Measurements from ENCODE around the gene PHTF2. TPM values are rescaled to one million over a fixed set of nuclear protein-coding genes. Genes with fewer than 3 reads are reported as not detected.

PHTF2 gene
- total RNA-seq, 1 experiment from 2014 or later, result 20.3 TPM

DNA sequence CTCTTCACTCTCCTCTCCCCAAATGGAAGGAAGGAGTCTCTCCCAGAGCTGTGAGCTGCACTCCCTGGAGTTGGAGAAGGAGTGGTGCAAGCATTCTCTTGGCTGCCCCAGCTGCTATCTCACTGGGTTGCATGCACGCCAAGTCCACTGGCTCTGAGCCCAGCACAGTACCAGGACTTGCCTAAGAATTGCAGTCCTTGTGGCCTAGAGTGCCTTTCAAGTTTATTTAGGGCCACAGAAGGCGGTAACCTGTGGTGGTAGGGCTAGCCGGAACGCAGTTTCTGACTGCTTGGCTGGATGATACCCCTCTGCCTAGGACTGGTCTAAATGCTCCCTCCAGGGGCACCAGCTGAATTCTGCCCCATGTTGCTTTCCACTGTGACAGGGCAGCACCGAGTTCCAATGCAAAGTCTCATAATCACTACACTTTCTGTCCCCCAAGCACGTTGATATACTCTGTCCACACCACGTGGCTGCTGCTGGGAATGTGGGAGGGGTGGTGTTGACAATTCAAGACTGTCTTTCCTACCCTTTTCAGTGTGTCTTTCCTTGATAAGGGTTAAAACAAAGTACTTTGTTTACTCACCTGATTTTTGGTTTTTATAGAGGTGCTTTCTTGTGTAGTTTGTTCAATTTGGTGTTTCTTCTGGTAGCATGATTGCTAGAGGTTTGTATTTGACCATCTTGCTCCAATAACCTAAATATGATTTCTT is 57.0 kb downstream of the PHTF2 start:
- H3K27ac Mint-ChIP-seq (ENCODE audit: unreplicated experiment), result no peak overlapping the region
- no peak for DNase-seq
- CTCF ChIA-PET, result no interaction called here

DNA sequence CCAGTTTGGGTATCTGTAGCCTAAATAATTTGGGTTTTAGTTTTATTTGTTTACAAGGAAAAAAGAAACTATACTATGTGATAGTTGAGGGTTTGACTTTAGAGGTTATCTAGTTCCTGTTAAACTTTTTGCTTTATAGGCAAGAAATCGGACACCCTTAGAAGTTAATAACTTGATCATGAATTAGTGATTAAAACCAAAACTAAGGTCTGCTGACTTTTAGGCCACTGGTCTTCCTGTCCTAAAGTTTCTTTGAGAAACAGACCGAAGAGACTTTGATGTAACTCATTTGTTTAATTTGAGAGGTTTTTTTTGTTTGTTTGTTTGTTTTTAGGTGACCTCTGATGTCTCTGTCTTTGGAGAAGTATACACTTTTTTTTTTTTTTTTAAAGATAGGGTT is 59.7 kb downstream of the PHTF2 start:
- no TSS peak for BruUV-seq (replicated peaks)
- Mint-ChIP-seq H3K27ac (ENCODE audit: unreplicated experiment) (no peak overlapping the region), H3K4me1 (ENCODE audit: low read depth, unreplicated experiment) (peaks cover 6% of the 10 kb centered on the region), H3K4me3 (ENCODE audit: low read depth, unreplicated experiment) (no peak overlapping the region), H3K27me3 (ENCODE audit: unreplicated experiment) (no peaks in the 10 kb centered on the region), H3K9me3 (ENCODE audit: low read depth, unreplicated experiment) (no peaks in the 10 kb centered on the region), H3K36me3 (ENCODE audit: insufficient read depth, unreplicated experiment) (no peaks in the 10 kb centered on the region)
- intact Hi-C loops (cut with micrococcal nuclease; ENCODE audit: unreplicated experiment), result no loop called here
- TF ChIP-seq, protein P1, sequence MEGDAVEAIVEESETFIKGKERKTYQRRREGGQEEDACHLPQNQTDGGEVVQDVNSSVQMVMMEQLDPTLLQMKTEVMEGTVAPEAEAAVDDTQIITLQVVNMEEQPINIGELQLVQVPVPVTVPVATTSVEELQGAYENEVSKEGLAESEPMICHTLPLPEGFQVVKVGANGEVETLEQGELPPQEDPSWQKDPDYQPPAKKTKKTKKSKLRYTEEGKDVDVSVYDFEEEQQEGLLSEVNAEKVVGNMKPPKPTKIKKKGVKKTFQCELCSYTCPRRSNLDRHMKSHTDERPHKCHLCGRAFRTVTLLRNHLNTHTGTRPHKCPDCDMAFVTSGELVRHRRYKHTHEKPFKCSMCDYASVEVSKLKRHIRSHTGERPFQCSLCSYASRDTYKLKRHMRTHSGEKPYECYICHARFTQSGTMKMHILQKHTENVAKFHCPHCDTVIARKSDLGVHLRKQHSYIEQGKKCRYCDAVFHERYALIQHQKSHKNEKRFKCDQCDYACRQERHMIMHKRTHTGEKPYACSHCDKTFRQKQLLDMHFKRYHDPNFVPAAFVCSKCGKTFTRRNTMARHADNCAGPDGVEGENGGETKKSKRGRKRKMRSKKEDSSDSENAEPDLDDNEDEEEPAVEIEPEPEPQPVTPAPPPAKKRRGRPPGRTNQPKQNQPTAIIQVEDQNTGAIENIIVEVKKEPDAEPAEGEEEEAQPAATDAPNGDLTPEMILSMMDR (IDR thresholded peaks at IDR 0.05; ENCODE audit: unreplicated experiment), result no peak
- CTCF ChIA-PET, result no interaction called here
- DNase-seq, result no peak

More for the DNA sequence above, 57.0 kb downstream of the PHTF2 start:
- H3K27me3 Mint-ChIP-seq (ENCODE audit: unreplicated experiment), result no peaks in the 10 kb centered on the region
- no peaks in the 10 kb centered on the region for H3K9me3 Mint-ChIP-seq (ENCODE audit: low read depth, unreplicated experiment)
- no peaks in the 10 kb centered on the region for H3K4me1 Mint-ChIP-seq (ENCODE audit: low read depth, unreplicated experiment)
- H3K4me3 Mint-ChIP-seq (ENCODE audit: low read depth, unreplicated experiment), result no peak overlapping the region
- intact Hi-C loops (cut with micrococcal nuclease; ENCODE audit: unreplicated experiment), result no loop called here
- BruUV-seq (replicated peaks), result no TSS peak
- no peaks in the 10 kb centered on the region for H3K36me3 Mint-ChIP-seq (ENCODE audit: insufficient read depth, unreplicated experiment)
- TF ChIP-seq, protein P1 (IDR thresholded peaks at IDR 0.05; ENCODE audit: unreplicated experiment), result no peak

DNA sequence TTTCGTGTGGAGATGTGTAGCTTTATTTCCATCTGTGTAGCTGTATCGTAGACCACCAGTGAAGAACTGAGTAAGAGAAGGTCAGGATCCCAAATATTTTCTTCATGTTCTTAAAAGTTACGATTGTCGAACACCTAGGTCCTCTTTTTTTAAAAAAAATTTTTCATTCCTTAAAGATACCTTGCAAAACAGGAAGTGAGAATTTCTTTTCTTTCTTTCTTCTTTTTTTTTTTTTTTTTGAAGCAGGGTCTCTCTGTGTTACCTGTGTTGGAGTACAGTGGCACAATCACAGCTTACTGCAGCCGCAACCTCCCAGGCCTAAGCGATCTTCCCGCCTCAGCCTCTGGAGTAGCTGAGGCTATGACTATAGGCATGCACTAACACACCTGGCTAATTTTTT is 60.8 kb downstream of the PHTF2 start:
- H3K27ac Mint-ChIP-seq (ENCODE audit: unreplicated experiment), result no peak overlapping the region
- DNase-seq, result no peak
- H3K9me3 Mint-ChIP-seq (ENCODE audit: low read depth, unreplicated experiment), result no peaks in the 10 kb centered on the region
- peaks cover 11% of the 10 kb centered on the region for H3K4me1 Mint-ChIP-seq (ENCODE audit: low read depth, unreplicated experiment)
- no peak overlapping the region for H3K4me3 Mint-ChIP-seq (ENCODE audit: low read depth, unreplicated experiment)
- no peaks in the 10 kb centered on the region for H3K36me3 Mint-ChIP-seq (ENCODE audit: insufficient read depth, unreplicated experiment)
- BruUV-seq (replicated peaks), result no TSS peak
- intact Hi-C loops (cut with micrococcal nuclease; ENCODE audit: unreplicated experiment), result no loop called here
- TF ChIP-seq, protein P1 (IDR thresholded peaks at IDR 0.05; ENCODE audit: unreplicated experiment), result no peak
- CTCF ChIA-PET, result no interaction called here
- H3K27me3 Mint-ChIP-seq (ENCODE audit: unreplicated experiment), result no peaks in the 10 kb centered on the region

DNA sequence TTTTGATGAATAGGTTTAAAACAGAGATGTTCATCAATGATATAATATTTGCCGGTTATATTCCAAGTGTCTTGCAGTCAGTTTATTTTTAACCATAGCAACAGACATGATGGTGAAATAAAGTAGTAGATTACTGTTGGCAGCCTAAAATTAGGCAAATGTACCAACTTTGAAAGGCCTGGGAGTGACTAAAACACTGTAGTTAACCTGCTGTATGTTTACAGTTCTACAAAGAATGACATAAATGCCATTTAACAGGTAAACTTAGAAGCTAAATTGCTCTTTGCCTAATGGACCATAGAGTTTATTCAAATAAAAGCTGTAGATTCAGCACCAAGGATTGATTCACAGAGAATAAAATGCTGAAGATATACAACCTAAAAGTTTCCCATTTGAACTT is 64.1 kb downstream of the PHTF2 start:
- no peaks in the 10 kb centered on the region for H3K27me3 Mint-ChIP-seq (ENCODE audit: unreplicated experiment)
- H3K4me3 Mint-ChIP-seq (ENCODE audit: low read depth, unreplicated experiment), result no peak overlapping the region
- intact Hi-C loops (cut with micrococcal nuclease; ENCODE audit: unreplicated experiment), result no loop called here
- CTCF ChIA-PET, result no interaction called here
- no peaks in the 10 kb centered on the region for H3K9me3 Mint-ChIP-seq (ENCODE audit: low read depth, unreplicated experiment)
- no peak for DNase-seq
- TF ChIP-seq, protein P1 (IDR thresholded peaks at IDR 0.05; ENCODE audit: unreplicated experiment), result no peak
- H3K4me1 Mint-ChIP-seq (ENCODE audit: low read depth, unreplicated experiment), result peaks cover 25% of the 10 kb centered on the region
- no peaks in the 10 kb centered on the region for H3K36me3 Mint-ChIP-seq (ENCODE audit: insufficient read depth, unreplicated experiment)
- no peak overlapping the region for H3K27ac Mint-ChIP-seq (ENCODE audit: unreplicated experiment)
- no TSS peak for BruUV-seq (replicated peaks)
